ENCODE measurements around the gene RFX3.

DNA sequence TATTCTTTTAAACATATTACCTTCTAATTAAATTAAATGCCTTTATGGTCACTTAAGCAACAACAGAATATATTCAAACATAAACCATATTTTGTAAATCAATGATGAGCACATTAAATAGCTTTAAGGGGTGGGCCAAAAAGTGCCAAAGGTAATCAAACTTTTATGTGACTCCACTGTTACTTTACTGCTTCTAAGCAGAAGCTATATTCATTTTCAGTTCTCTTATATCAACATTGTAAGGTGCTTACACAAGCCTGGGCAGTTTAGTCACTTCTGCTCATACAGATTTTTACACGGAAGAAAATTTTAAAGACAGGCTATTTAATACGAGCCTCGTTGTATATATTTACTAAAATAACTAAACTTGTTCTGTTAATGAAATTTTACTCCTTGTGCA lies 29.9 kb downstream of the RFX3 start:
- TF ChIP-seq CTCF (conservative IDR thresholded peaks at IDR 0.05) (no peak), ZFX (IDR thresholded peaks at IDR 0.05) (no peak)

All from C4-2B (cell line).